PFSK-1 (cell line): ENCODE measurements around the gene UBE2L3.

Source experiments
- FOXP2 ChIP-seq: optimal IDR thresholded peaks from 2 replicates; pipeline ENCODE3; 2011; ENCODE audit warnings: borderline replicate concordance, control low read depth, inconsistent platforms; ENCODE audit not compliant: insufficient read depth; ENCODE audit errors: extremely low read length, extremely low read depth
- POLR2AphosphoS5 ChIP-seq: IDR thresholded peaks from 2 replicates; pipeline ENCODE4 v1.6.1; 2012; ENCODE audit warnings: low read depth, mild to moderate bottlenecking, control low read depth, low read length, moderate library complexity
- SIN3A ChIP-seq: IDR thresholded peaks from 2 replicates; pipeline ENCODE4 v1.6.1; 2012; ENCODE audit warnings: mild to moderate bottlenecking, low read length, moderate library complexity, borderline replicate concordance; ENCODE audit not compliant: insufficient read depth
- TAF1 ChIP-seq: IDR thresholded peaks from 2 replicates; pipeline ENCODE4 v1.6.1; 2012; ENCODE audit warnings: low read length, control low read depth, borderline replicate concordance; ENCODE audit not compliant: insufficient read depth
- TF ChIP-seq, protein P1 (sequence below), 2 experiments: IDR thresholded peaks; 2 replicates each; pipeline versions ENCODE4 v1.6.1 to v1.8.0; 2011 to 2012; ENCODE audit warnings: low read depth in 2 of 2, low read length in 2 of 2, control low read depth in 1 of 2, inconsistent platforms in 1 of 2, mild to moderate bottlenecking in 1 of 2, moderate library complexity in 1 of 2; ENCODE audit not compliant: insufficient read depth in 1 of 2

Gene UBE2L3

GRCh38 chr22:21641417-21641788 lies 73.9 kb downstream of the UBE2L3 start:
- no peak for TF ChIP-seq POLR2AphosphoS5
- TF ChIP-seq FOXP2 = no peak
- TF ChIP-seq TAF1 = no peak
- TF ChIP-seq SIN3A = no peak
- TF ChIP-seq, protein P1, sequence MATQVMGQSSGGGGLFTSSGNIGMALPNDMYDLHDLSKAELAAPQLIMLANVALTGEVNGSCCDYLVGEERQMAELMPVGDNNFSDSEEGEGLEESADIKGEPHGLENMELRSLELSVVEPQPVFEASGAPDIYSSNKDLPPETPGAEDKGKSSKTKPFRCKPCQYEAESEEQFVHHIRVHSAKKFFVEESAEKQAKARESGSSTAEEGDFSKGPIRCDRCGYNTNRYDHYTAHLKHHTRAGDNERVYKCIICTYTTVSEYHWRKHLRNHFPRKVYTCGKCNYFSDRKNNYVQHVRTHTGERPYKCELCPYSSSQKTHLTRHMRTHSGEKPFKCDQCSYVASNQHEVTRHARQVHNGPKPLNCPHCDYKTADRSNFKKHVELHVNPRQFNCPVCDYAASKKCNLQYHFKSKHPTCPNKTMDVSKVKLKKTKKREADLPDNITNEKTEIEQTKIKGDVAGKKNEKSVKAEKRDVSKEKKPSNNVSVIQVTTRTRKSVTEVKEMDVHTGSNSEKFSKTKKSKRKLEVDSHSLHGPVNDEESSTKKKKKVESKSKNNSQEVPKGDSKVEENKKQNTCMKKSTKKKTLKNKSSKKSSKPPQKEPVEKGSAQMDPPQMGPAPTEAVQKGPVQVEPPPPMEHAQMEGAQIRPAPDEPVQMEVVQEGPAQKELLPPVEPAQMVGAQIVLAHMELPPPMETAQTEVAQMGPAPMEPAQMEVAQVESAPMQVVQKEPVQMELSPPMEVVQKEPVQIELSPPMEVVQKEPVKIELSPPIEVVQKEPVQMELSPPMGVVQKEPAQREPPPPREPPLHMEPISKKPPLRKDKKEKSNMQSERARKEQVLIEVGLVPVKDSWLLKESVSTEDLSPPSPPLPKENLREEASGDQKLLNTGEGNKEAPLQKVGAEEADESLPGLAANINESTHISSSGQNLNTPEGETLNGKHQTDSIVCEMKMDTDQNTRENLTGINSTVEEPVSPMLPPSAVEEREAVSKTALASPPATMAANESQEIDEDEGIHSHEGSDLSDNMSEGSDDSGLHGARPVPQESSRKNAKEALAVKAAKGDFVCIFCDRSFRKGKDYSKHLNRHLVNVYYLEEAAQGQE (IDR thresholded peaks at IDR 0.05; ENCODE audit: insufficient read depth in 1 of 2, low read depth in 2 of 2, low read length in 2 of 2) = no peak

DNA sequence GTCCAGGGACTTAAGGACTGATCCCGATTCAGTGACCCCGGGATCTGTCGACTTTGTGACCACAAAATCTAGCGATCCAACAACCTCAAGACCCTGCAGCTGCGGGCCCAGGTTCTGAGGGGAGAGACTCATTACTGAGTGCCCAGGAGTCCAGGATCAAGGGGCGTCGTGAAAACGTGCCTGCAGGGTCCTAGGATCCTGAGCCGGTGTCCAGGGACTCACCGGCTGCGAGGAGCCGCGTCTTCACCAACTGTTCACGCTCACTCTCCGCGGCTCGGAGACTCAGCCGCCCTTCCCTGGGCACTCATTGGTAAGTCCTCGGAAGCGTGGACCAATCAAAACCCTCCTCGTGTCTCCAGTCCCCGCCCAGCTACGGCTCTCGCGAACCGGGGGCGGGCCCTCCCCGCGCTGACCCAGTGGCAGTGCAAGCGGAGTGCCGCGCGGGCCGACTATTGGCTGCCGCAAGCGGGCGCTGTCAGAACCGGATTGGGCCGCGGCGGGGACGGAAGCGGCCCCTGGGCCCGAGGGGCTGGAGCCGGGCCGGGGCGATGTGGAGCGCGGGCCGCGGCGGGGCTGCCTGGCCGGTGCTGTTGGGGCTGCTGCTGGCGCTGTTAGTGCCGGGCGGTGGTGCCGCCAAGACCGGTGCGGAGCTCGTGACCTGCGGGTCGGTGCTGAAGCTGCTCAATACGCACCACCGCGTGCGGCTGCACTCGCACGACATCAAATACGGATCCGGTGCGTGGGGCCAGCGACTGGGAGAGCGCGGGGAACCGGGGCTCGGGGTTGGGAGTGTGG lies 74.5 kb downstream of the UBE2L3 start, which contains the start of gene SDF2L1:
Gene SDF2L1, plus strand, starts transcription at position 514 of the 795 bp plus-strand sequence. Its CDS starts 35 bp downstream, at position 549.
- TF ChIP-seq TAF1 (peak; percentile 69; the same call in 1 of the 2 replicates), SIN3A (0 out of 2 replicates have a peak, but pooled peaks have one; percentile 15), FOXP2 (peak; percentile 39), POLR2AphosphoS5 (peak; percentile 72)
- TF ChIP-seq, protein P1 (IDR thresholded peaks at IDR 0.05; ENCODE audit: insufficient read depth in 1 of 2, low read depth in 2 of 2, low read length in 2 of 2) = no peak

- TF ChIP-seq SIN3A = no peak
- TF ChIP-seq FOXP2 = no peak
- TF ChIP-seq POLR2AphosphoS5 = no peak
- TF ChIP-seq, protein P1 (IDR thresholded peaks at IDR 0.05; ENCODE audit: insufficient read depth in 1 of 2, low read depth in 2 of 2, low read length in 2 of 2) = no peak
These were observed 75.3 kb downstream of the UBE2L3 start for GRCh38 chr22:21642584-21643448.

GRCh38 chr22:21643533-21644357 lies 76.2 kb downstream of the UBE2L3 start:
- TF ChIP-seq FOXP2 (no peak), TAF1 (no peak), SIN3A (no peak), POLR2AphosphoS5 (no peak)
- TF ChIP-seq, protein P1 (IDR thresholded peaks at IDR 0.05; ENCODE audit: insufficient read depth in 1 of 2, low read depth in 2 of 2, low read length in 2 of 2) = no peak
